NCI-H2196 (cell line): Measurements from ENCODE around the gene RPRML.
"Not testable (repeated sequence)": the region's sequence is repeated elsewhere in the genome, so short reads cannot be mapped to it uniquely, and the experiment has no call there.

Experiments used
- DNase-seq: peaks from one replicate; lab custom pipeline; 2025; ENCODE audit not compliant: unreplicated experiment; lab: John Stamatoyannopoulos, UW

The RPRML gene

GRCh38 chr17:46976626-46977270 lies 2.3 kb downstream of the RPRML start:
- DNase-seq = no peak

GRCh38 chr17:46975287-46975686 lies 3.8 kb downstream of the RPRML start:
- no peak for DNase-seq

- peak; percentile 64 for DNase-seq
Measured at GRCh38 chr17:46974086-46974485, 5.0 kb downstream of the RPRML start.

- DNase-seq = no peak
Measured at GRCh38 chr17:46972346-46972745, 6.7 kb downstream of the RPRML start.

GRCh38 chr17:46971647-46972300 lies 7.3 kb downstream of the RPRML start:
- no peak for DNase-seq

- DNase-seq = no peak
Measured at GRCh38 chr17:46968896-46969295, 10.2 kb downstream of the RPRML start.

GRCh38 chr17:46968224-46968834 lies 10.7 kb downstream of the RPRML start:
- no peak for DNase-seq

- DNase-seq = no peak
Measured at GRCh38 chr17:46964315-46965265, 14.5 kb downstream of the RPRML start.

- DNase-seq = no peak
Measured at GRCh38 chr17:46963571-46963970, 15.5 kb downstream of the RPRML start.

GRCh38 chr17:46962374-46962790 lies 16.7 kb downstream of the RPRML start:
- peak; percentile 28 for DNase-seq

GRCh38 chr17:46960152-46960551 lies 18.9 kb downstream of the RPRML start:
- DNase-seq = no peak

GRCh38 chr17:46958041-46958591 lies 20.9 kb downstream of the RPRML start:
- no peak for DNase-seq

- DNase-seq = not testable (repeated sequence)
Measured at GRCh38 chr17:46953191-46953590, 25.9 kb downstream of the RPRML start.

GRCh38 chr17:46952115-46952514 lies 26.9 kb downstream of the RPRML start:
- no peak for DNase-seq

- DNase-seq = no peak
Measured at GRCh38 chr17:46951706-46952105, 27.3 kb downstream of the RPRML start.

GRCh38 chr17:46950997-46951621 lies 27.9 kb downstream of the RPRML start:
- no peak for DNase-seq

GRCh38 chr17:46950342-46950996 lies 28.6 kb downstream of the RPRML start:
- DNase-seq = no peak

GRCh38 chr17:46949291-46950174 lies 29.5 kb downstream of the RPRML start:
- no peak for DNase-seq

- no peak for DNase-seq
Measured at GRCh38 chr17:46948544-46948943, 30.5 kb downstream of the RPRML start.
